GM18520 (cell line): ENCODE measurements around the gene TRAF3IP3.
A peak's percentile ranks its signal among the peaks of the same experiment; 100 is the strongest.

Experiments
- ATAC-seq: cut with Tn5 transposase; IDR thresholded peaks from one replicate; pipeline ENCODE4 v1.9.1; 2021; ENCODE audit not compliant: unreplicated experiment

TRAF3IP3 gene

DNA sequence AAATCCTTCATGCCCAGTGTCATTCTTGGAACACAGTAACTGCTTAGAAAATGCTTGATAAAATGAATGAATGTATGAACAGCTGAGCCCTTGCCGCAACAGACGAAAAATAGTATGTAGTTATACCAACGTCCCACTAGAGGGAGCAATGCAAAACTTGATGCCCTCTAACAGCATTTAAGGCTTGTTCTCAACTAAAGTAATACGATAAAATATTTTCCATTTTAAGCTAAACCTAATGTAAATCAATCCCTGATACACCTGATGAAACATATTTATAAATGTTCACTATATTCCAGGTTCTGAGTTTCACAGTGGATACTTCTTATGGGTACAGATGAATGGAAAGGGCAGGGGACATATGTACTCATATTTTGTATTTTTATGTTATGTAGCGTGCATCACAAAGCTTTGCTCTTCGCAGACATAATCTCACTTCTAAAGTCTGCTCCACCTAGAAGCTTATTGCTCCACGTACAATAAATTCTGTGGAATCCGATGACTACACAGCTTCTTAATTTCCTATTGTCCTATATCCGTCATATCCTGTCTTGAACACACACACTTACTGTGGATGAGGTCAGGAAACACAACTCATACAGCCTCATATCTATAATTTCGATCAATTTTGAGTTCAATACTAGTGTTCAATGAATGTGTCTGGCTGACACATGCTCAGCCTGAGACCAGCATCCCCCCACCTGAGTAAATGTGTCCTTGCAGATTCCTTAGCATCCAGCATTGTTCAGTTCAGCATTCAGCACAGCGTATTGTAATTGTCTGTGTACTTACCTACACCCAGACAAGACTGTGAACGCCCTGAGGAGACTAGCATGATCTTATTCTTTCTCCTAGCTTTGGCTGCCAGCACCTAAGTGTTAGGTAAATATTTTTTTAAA is 67.5 kb downstream of the TRAF3IP3 start:
- ATAC-seq, result no peak

DNA sequence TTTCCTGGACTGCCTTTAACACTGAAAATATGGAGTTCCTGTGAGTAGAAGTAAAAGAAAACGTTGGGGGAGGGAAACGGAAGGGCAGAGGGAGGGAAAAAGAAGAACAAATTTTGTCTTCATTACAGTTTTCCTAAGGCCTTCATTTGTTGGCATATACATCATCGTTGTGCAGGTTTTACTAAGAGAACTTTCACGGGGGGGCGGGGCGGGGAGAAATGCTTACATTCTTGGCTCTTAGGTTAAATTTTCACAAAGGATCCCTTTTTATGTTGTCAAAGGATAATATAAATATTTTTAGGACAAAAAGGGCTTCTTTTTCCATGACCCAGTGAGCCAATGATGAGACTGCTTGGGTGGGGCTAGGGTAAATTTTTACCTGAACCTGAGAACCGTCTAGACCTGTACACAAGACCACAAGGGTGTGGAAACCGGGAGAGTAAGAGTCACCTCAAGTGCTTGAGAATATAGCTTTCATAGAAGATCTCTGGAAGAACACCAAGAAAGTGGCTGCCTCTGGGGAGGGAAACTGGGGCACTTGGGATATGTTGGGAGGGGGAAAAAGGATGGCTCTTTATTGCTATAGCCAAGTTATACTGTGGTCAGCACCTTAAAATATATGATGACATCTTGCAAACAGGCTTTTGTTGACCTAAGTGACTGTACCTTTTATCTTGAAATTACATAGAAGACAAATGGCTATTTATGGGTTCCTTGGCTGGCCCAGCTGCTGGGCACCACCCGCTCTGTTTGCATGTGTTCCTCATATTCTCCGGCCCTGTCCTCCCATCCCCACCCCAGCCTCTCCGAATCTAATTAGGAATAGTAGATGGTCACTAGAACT is 70.0 kb downstream of the TRAF3IP3 start:
- no peak for ATAC-seq

DNA sequence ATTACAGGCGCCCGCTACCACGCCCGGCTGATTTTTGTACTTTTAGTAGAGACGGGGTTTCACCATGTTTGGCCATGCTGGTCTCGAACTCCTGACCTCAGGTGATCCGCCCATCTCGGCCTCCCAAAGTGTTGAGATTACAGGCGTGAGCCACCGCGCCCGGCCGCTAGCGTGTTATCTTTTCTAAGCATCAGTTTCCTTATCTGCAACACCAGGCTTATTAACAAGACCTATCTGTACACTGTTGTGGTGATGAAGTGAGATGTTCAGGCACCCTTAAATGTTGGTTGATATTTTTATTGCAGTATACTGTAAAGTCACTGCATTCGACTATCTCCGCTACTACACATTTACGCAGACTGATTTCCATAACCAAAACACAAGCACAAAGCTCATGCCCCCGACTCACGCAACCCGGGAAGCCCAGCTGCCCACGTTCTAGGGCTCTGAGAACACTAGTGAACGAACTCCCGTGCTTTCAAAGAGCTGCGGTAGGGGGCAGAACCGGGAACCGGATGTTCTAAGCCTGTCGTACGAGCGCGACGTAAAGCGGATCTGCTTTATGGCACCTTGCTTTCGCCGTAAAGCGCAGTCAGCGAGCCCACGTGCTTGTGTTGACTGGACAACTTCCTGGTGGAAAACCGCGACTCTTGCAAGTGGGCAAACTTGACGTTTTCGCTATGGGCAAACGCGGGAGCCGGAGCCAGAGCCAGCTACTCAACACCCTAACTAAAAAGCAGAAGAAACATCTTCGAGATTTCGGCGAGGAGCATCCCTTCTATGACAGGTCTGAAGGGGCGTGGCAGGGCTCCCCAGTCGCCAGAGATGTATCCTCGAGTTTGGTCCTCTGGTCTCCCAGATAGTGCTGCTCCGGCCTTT is 71.8 kb downstream of the TRAF3IP3 start, which contains the start of gene UTP25:
Gene UTP25 (plus strand): TSS at position 589 of the 879 bp plus-strand sequence. CDS start 92 bp downstream, at position 681.
- peak; percentile 82 for ATAC-seq

DNA sequence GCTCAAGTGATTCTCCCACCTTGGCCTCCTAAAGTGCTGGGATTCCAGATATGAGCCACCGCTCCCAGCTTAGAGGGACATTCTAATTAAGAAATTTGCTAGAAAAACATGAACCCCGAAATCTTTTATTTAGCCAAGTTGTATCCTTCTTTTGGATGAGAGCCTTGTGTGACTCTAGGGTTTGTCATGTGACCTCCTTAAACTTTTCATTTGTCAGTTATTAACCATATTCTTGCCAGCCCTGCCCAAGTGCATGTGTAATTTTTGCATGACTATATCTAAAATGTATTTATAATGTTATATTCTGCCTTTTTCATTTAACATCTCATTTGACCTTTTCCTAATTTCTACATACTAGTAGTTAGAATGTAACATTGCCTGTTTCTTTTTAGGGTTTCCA is 73.9 kb downstream of the TRAF3IP3 start:
- no peak for ATAC-seq

DNA sequence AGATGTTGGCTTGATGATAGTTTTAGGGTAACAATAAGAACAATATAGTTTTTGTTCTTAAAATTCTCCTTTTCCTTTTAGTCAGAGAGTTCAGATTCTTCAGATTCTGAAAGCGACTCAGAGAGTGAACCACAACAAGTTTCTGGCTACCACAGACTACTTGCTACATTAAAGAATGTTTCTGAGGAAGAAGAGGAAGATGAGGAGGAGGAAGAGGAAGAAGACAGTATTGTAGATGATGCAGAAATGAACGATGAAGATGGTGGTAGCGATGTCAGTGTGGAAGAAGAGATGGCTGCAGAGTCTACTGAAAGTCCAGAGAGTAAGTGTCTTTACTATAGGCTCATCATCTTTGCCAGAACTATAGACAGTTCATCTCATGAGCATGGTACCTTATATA is 74.9 kb downstream of the TRAF3IP3 start:
- ATAC-seq, result no peak

DNA sequence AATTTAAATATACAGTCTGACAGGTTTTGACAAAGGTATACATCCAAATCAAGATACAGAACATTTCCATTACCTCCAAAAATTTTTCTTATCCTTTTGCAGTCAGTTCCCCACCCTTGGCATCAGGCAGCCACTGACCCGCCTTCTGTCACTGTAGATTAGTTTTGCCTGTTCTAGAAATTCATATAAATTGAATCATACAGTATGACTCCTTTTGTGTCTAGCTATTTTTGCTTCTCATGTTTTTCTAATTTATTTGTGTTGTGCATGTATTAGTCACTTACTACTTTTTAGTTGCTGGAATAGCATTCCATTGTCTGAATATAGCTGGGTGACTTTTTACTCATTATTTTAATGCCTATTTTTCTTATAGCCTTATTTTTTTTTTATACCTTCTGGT is 75.8 kb downstream of the TRAF3IP3 start:
- no peak for ATAC-seq
